ENCODE results near the gene LCP2.

DNA sequence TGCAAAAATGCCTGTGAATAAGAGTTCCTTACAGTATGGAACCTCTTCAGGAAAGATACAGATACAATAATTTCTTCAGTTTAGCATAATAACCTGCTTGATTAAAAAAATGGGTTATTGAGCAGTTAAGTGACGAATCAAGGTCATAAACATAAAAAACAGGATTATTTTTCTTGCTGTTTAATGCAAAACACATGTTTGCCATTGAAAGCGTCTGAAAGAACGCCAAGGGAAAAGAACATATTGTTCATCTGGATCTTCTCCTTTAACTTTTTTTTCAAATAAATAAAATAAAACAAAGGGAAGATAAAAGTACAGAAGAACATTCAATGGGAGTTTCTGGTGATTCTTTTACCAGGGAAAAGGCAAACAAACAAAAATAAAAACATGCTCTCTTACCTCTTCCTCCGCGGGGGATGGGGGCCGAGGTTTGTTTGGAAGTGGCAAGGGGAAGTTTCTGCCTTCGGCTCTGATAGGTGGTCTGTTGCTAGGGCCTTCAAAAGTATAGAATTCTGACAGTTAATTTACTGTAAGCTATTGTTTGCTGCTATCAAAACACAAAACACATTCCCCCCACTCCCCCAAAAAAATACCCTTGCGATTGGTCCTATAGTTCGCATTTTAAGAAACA is 44.7 kb downstream of the LCP2 start:
- TF ChIP-seq POLR2A (IDR thresholded peaks at IDR 0.05), result no peak
- TF ChIP-seq, protein P1, sequence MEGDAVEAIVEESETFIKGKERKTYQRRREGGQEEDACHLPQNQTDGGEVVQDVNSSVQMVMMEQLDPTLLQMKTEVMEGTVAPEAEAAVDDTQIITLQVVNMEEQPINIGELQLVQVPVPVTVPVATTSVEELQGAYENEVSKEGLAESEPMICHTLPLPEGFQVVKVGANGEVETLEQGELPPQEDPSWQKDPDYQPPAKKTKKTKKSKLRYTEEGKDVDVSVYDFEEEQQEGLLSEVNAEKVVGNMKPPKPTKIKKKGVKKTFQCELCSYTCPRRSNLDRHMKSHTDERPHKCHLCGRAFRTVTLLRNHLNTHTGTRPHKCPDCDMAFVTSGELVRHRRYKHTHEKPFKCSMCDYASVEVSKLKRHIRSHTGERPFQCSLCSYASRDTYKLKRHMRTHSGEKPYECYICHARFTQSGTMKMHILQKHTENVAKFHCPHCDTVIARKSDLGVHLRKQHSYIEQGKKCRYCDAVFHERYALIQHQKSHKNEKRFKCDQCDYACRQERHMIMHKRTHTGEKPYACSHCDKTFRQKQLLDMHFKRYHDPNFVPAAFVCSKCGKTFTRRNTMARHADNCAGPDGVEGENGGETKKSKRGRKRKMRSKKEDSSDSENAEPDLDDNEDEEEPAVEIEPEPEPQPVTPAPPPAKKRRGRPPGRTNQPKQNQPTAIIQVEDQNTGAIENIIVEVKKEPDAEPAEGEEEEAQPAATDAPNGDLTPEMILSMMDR (IDR thresholded peaks at IDR 0.05 in 4 of 5, conservative IDR thresholded peaks at IDR 0.05 in 1 of 5), result no peak

Measured in gastrocnemius medialis (tissue), 4 donors.